Mesothelial cell of epicardium (in vitro differentiated cells): Measurements from ENCODE around the gene FNBP1. TPM values are rescaled to one million over a fixed set of nuclear protein-coding genes. Genes with fewer than 3 reads are reported as not detected.
"Not testable (repeated sequence)": the region's sequence is repeated elsewhere in the genome, so short reads cannot be mapped to it uniquely, and the experiment has no call there.

Source experiments
- DNase-seq, 2 experiments: peaks; one replicate each; pipeline ENCODE4 v3.0.0; 2021; ENCODE audit warnings: low spot score in 2 of 2; ENCODE audit not compliant: unreplicated experiment in 2 of 2
- H3K27ac Mint-ChIP-seq: 2 replicates; pipeline ENCODE4 v1.8.0; 2021; ENCODE audit warnings: mixed read lengths
- H3K27me3 Mint-ChIP-seq: 2 replicates; pipeline ENCODE4 v1.8.0; 2021; ENCODE audit warnings: low read depth, mixed read lengths
- H3K36me3 Mint-ChIP-seq: 2 replicates; pipeline ENCODE4 v1.8.0; 2021; ENCODE audit warnings: mixed read lengths
- H3K4me1 Mint-ChIP-seq: 2 replicates; pipeline ENCODE4 v1.8.0; 2021; ENCODE audit warnings: mixed read lengths
- H3K4me3 Mint-ChIP-seq: 2 replicates; pipeline ENCODE4 v1.8.0; 2021; ENCODE audit warnings: mild to moderate bottlenecking, moderate library complexity, mixed read lengths
- H3K9me3 Mint-ChIP-seq: 2 replicates; pipeline ENCODE4 v1.8.0; 2021; ENCODE audit warnings: mixed read lengths
- CTCF ChIP-seq: fragments of 200-600 bp; sonication (generic); IDR thresholded peaks from one replicate; pipeline ENCODE4 v1.5.0; 2021; ENCODE audit warnings: antibody characterized with exemption; ENCODE audit not compliant: unreplicated experiment
- total RNA-seq: library from RNA; stranded (reverse); gene quantifications from 3 replicates; pipeline ENCODE4 v1.2.1, GENCODE V29; 2021

Gene FNBP1
- total RNA-seq, 1 donor from 2014 or later, result 52.4 TPM

GRCh38 chr9:129898185-129898584, 144.8 kb downstream of the FNBP1 start:
- no peak for DNase-seq
- no peaks in the 10 kb centered on the region for H3K27me3 Mint-ChIP-seq
- H3K36me3 Mint-ChIP-seq, result peaks cover 51% of the 10 kb centered on the region
- TF ChIP-seq CTCF, result no peak
- H3K9me3 Mint-ChIP-seq, result no peaks in the 10 kb centered on the region
- no peaks in the 10 kb centered on the region for H3K4me1 Mint-ChIP-seq
- no peak overlapping the region for H3K4me3 Mint-ChIP-seq
- no peak overlapping the region for H3K27ac Mint-ChIP-seq

- H3K27me3 Mint-ChIP-seq, result no peaks in the 10 kb centered on the region
- H3K9me3 Mint-ChIP-seq, result no peaks in the 10 kb centered on the region
- H3K4me1 Mint-ChIP-seq, result no peaks in the 10 kb centered on the region
- H3K27ac Mint-ChIP-seq, result no peak overlapping the region
- no peak for DNase-seq
- no peak overlapping the region for H3K4me3 Mint-ChIP-seq
- peaks cover 47% of the 10 kb centered on the region for H3K36me3 Mint-ChIP-seq
- no peak for TF ChIP-seq CTCF
Observed at GRCh38 chr9:129897263-129897662, 145.7 kb downstream of the FNBP1 start.

GRCh38 chr9:129895376-129896268, 147.4 kb downstream of the FNBP1 start:
- no peaks in the 10 kb centered on the region for H3K27me3 Mint-ChIP-seq
- H3K36me3 Mint-ChIP-seq, result peaks cover 43% of the 10 kb centered on the region
- TF ChIP-seq CTCF, result no peak
- H3K4me1 Mint-ChIP-seq, result no peaks in the 10 kb centered on the region
- no peak overlapping the region for H3K4me3 Mint-ChIP-seq
- H3K27ac Mint-ChIP-seq, result no peak overlapping the region
- DNase-seq, result no peak
- no peaks in the 10 kb centered on the region for H3K9me3 Mint-ChIP-seq

GRCh38 chr9:129894120-129894823, 148.7 kb downstream of the FNBP1 start:
- H3K9me3 Mint-ChIP-seq, result no peaks in the 10 kb centered on the region
- peaks cover 41% of the 10 kb centered on the region for H3K36me3 Mint-ChIP-seq
- no peaks in the 10 kb centered on the region for H3K4me1 Mint-ChIP-seq
- no peak overlapping the region for H3K27ac Mint-ChIP-seq
- no peak overlapping the region for H3K4me3 Mint-ChIP-seq
- no peaks in the 10 kb centered on the region for H3K27me3 Mint-ChIP-seq
- DNase-seq, result no peak
- no peak for TF ChIP-seq CTCF

- H3K4me1 Mint-ChIP-seq, result peaks cover 14% of the 10 kb centered on the region
- no peaks in the 10 kb centered on the region for H3K27me3 Mint-ChIP-seq
- H3K27ac Mint-ChIP-seq, result no peak overlapping the region
- no peak for TF ChIP-seq CTCF
- DNase-seq, result no peak
- no peak overlapping the region for H3K4me3 Mint-ChIP-seq
- no peaks in the 10 kb centered on the region for H3K9me3 Mint-ChIP-seq
- peaks cover 29% of the 10 kb centered on the region for H3K36me3 Mint-ChIP-seq
Observed at GRCh38 chr9:129891569-129891968, 151.4 kb downstream of the FNBP1 start.

GRCh38 chr9:129890718-129891299, 152.2 kb downstream of the FNBP1 start:
- Mint-ChIP-seq H3K36me3 (peaks cover 24% of the 10 kb centered on the region), H3K4me1 (peaks cover 17% of the 10 kb centered on the region)
- H3K4me3 Mint-ChIP-seq, H3K9me3 Mint-ChIP-seq, H3K27me3 Mint-ChIP-seq, DNase-seq, H3K27ac Mint-ChIP-seq: not testable (repeated sequence)
